GM23338 (cell line): ENCODE measurements around the gene NAA10. TPM values are rescaled to one million over a fixed set of nuclear protein-coding genes. Genes with fewer than 3 reads are reported as not detected.

Source experiments
- ATAC-seq: fragments of 200-7000 bp; cut with Tn5 transposase; 3 replicates; pipeline ENCODE4 v1.9.1; 2020
- DNase-seq: peaks from one replicate; pipeline ENCODE4 v3.0.0-alpha.2; 2015; ENCODE audit warnings: low spot score
- H2AFZ ChIP-seq: fragments of 200-600 bp; sonication (generic); 2 replicates; pipeline ENCODE4 v1.8.0; 2016; ENCODE audit warnings: antibody characterized with exemption, mild to moderate bottlenecking, moderate library complexity
- H3F3A ChIP-seq: fragments of 200-600 bp; sonication (generic); replicated peaks from 2 replicates; pipeline ENCODE4 v1.8.0; 2017; ENCODE audit warnings: antibody characterized with exemption, mixed run types, low read depth
- H3K27ac ChIP-seq: fragments of 200-600 bp; sonication (generic); 2 replicates; pipeline ENCODE4 v1.6.1; 2016; ENCODE audit warnings: low read depth
- H3K27me3 ChIP-seq: fragments of 200-600 bp; sonication (generic); 2 replicates; pipeline ENCODE4 v1.8.0; 2016; ENCODE audit warnings: mild to moderate bottlenecking, mixed run types, moderate library complexity; ENCODE audit not compliant: insufficient read depth
- H3K36me3 ChIP-seq: fragments of 200-600 bp; sonication (generic); 2 replicates; pipeline ENCODE4 v1.8.0; 2016; ENCODE audit warnings: mild to moderate bottlenecking; ENCODE audit not compliant: insufficient read depth
- H3K4me1 ChIP-seq: fragments of 200-600 bp; sonication (generic); 2 replicates; pipeline ENCODE4 v1.8.0; 2016; ENCODE audit warnings: mild to moderate bottlenecking, moderate library complexity; ENCODE audit not compliant: insufficient read depth
- H3K4me2 ChIP-seq: fragments of 200-600 bp; sonication (generic); 2 replicates; pipeline ENCODE4 v1.7.1; 2017; ENCODE audit warnings: mixed run types
- H3K4me3 ChIP-seq: fragments of 200-600 bp; sonication (generic); 2 replicates; pipeline ENCODE4 v1.6.1; 2016; ENCODE audit warnings: mixed run types
- H3K79me2 ChIP-seq: fragments of 200-600 bp; sonication (generic); replicated peaks from 2 replicates; pipeline ENCODE4 v1.8.0; 2017; ENCODE audit warnings: mild to moderate bottlenecking; ENCODE audit not compliant: insufficient read depth
- H3K9me2 ChIP-seq: fragments of 200-600 bp; sonication (generic); 2 replicates; pipeline ENCODE4 v1.8.0; 2017; ENCODE audit not compliant: insufficient read depth
- H4K20me1 ChIP-seq: fragments of 200-600 bp; sonication (generic); replicated peaks from 2 replicates; pipeline ENCODE4 v1.8.0; 2017; ENCODE audit warnings: mild to moderate bottlenecking; ENCODE audit not compliant: insufficient read depth
- H3K27ac Mint-ChIP-seq: 2 replicates; pipeline ENCODE4 v1.8.0; 2020; ENCODE audit warnings: inconsistent platforms, mild to moderate bottlenecking, moderate library complexity, mixed read lengths
- H3K27me3 Mint-ChIP-seq: 3 replicates; pipeline ENCODE4 v1.8.0; 2022; ENCODE audit warnings: low read depth, mild to moderate bottlenecking, moderate library complexity, mixed read lengths, inconsistent platforms; ENCODE audit not compliant: insufficient read depth, poor library complexity
- H3K36me3 Mint-ChIP-seq: 3 replicates; pipeline ENCODE4 v1.8.0; 2021; ENCODE audit warnings: low read depth, mild to moderate bottlenecking, inconsistent platforms, moderate library complexity, mixed read lengths
- H3K4me1 Mint-ChIP-seq: 3 replicates; pipeline ENCODE4 v1.8.0; 2020; ENCODE audit warnings: mild to moderate bottlenecking, inconsistent platforms, mixed read lengths
- H3K4me3 Mint-ChIP-seq: 3 replicates; pipeline ENCODE4 v1.8.0; 2021; ENCODE audit warnings: moderate library complexity, mild to moderate bottlenecking, inconsistent platforms, mixed read lengths
- H3K9me3 Mint-ChIP-seq: 3 replicates; pipeline ENCODE4 v1.8.0; 2020; ENCODE audit warnings: moderate library complexity, mild to moderate bottlenecking, inconsistent platforms, mixed read lengths
- CTCF ChIP-seq, 2 experiments: fragments of 200-600 bp in 1 of 2; sonication (generic) in 1 of 2; conservative IDR thresholded peaks; 2 replicates each; pipeline versions ENCODE4 v1.5.1 to v1.6.1; 2016 to 2017; ENCODE audit warnings: antibody characterized with exemption in 2 of 2, low read depth in 2 of 2, mild to moderate bottlenecking in 2 of 2, moderate library complexity in 1 of 2
- ETS1 ChIP-seq: IDR thresholded peaks from 2 replicates; pipeline ENCODE4 v1.6.1; 2016; ENCODE audit warnings: antibody characterized with exemption
- EZH2 ChIP-seq: fragments of 200-600 bp; sonication (generic); IDR thresholded peaks from one replicate; pipeline ENCODE4 v1.8.0; 2017; ENCODE audit warnings: antibody characterized with exemption, mild to moderate bottlenecking, low read depth; ENCODE audit not compliant: unreplicated experiment
- EZH2phosphoT487 ChIP-seq: fragments of 200-600 bp; sonication (generic); IDR thresholded peaks from one replicate; pipeline ENCODE4 v1.8.1; 2018; ENCODE audit warnings: antibody characterized with exemption; ENCODE audit not compliant: unreplicated experiment
- JUNB ChIP-seq: IDR thresholded peaks from one replicate; pipeline ENCODE4 v1.6.1; 2016; ENCODE audit warnings: antibody characterized with exemption; ENCODE audit not compliant: unreplicated experiment
- NANOG ChIP-seq: IDR thresholded peaks from 2 replicates; pipeline ENCODE4 v1.6.1; 2016; ENCODE audit warnings: antibody characterized with exemption, borderline replicate concordance
- POLR2AphosphoS5 ChIP-seq: IDR thresholded peaks from 2 replicates; pipeline ENCODE4 v1.6.1; 2016; ENCODE audit warnings: antibody characterized with exemption, low read depth
- REST ChIP-seq: IDR thresholded peaks from one replicate; pipeline ENCODE4 v1.6.1; 2018; ENCODE audit warnings: antibody characterized with exemption; ENCODE audit not compliant: unreplicated experiment
- STAT1 ChIP-seq: IDR thresholded peaks from one replicate; pipeline ENCODE4 v1.6.1; 2016; ENCODE audit warnings: antibody characterized with exemption; ENCODE audit not compliant: unreplicated experiment
- ZNF114 ChIP-seq: fragments of 250-450 bp; sonication (Bioruptor Pico); IDR thresholded peaks from 2 replicates; pipeline ENCODE4 v1.5.0; 2020; ENCODE audit warnings: mild to moderate bottlenecking, moderate library complexity
- polyA plus RNA-seq: library from polyadenylated mRNA; unstranded; fragments of >200 nt; fragmentation: Nextera tagmentation; extraction: Ambion mirVana; gene quantifications from 2 replicates; pipeline ENCODE4 v1.2.1, GENCODE V29; 2016
- total RNA-seq: library from RNA; depleted of rRNA; stranded (reverse); fragments of >200 nt; shearing (Covaris generic); gene quantifications from 2 replicates; pipeline ENCODE4 v1.2.3, GENCODE V29; 2014

Gene NAA10
- total and polyA plus RNA-seq, 2 experiments from 2014 or later, result 136 to 145 TPM

- TF ChIP-seq CTCF (conservative IDR thresholded peaks at IDR 0.05; ENCODE audit: low read depth in 2 of 2) (no peak), EZH2 (no peak), STAT1 (no peak), EZH2phosphoT487 (no peak)
Measured at GRCh38 chrX:153913701-153914100, 21.1 kb downstream of the NAA10 start (continued).

- no peaks in the 10 kb centered on the region for H3K4me1 ChIP-seq
- no peaks in the 10 kb centered on the region for H4K20me1 ChIP-seq
- Mint-ChIP-seq H3K36me3 (peaks cover 24% of the 10 kb centered on the region), H3K4me3 (no peak overlapping the region), H3K27ac (no peak overlapping the region), H3K4me1 (no peaks in the 10 kb centered on the region; the same call in 2 of the 3 replicates), H3K9me3 (no peaks in the 10 kb centered on the region; the same call in 2 of the 3 replicates), H3K27me3 (no peaks in the 10 kb centered on the region)
- H3K27me3 ChIP-seq, result no peaks in the 10 kb centered on the region
- no peak overlapping the region for H3K27ac ChIP-seq
- no peak for DNase-seq
- H3K9me2 ChIP-seq, result no peaks in the 10 kb centered on the region
- H3K79me2 ChIP-seq, result no peaks in the 10 kb centered on the region
- H3F3A ChIP-seq, result no peaks in the 10 kb centered on the region
- H2AFZ ChIP-seq, result no peak overlapping the region
- H3K36me3 ChIP-seq, result no peaks in the 10 kb centered on the region
- no peak overlapping the region for H3K4me3 ChIP-seq
- H3K4me2 ChIP-seq, result no peak overlapping the region
- ATAC-seq, result no peak
- TF ChIP-seq POLR2AphosphoS5 (no peak), ZNF114 (CRISPR knock-in tag) (no peak), EZH2 (no peak), JUNB (no peak), NANOG (no peak), STAT1 (no peak), ETS1 (no peak), CTCF (conservative IDR thresholded peaks at IDR 0.05; ENCODE audit: low read depth in 2 of 2) (no peak), REST (no peak), EZH2phosphoT487 (no peak)
Measured at GRCh38 chrX:153913211-153913610, 21.6 kb downstream of the NAA10 start.
